ENCODE measurements around the gene OR13F1. TPM values are rescaled to one million over a fixed set of nuclear protein-coding genes. Genes with fewer than 3 reads are reported as not detected.

The OR13F1 gene
- total RNA-seq, 1 donor from 2014 or later, result not detected

DNA sequence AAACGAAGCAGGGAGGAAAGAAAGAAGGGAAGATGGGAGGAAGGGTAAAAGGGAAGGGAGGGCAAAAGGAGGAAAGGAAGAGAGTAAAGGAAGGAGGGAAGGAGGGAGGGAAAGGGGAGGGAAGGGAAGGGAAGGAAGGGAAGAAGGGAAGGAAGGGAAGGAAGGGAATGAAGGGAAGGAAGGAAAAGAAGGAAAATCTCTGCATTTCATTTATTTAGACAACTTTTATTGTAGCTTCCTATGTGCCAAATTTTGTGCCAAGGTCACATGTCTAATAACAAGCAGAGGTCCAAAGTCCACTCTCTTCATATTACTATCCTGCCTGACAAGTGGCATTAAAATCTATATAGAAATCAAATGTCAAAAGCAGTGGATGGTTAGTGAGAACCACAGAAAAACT, 35.2 kb downstream of the OR13F1 start:
- no peak overlapping the region for H3K4me3 ChIP-seq (ENCODE audit: low read depth, low read length)
- no peak for TF ChIP-seq CTCF (conservative IDR thresholded peaks at IDR 0.05; ENCODE audit: low read depth, low read length)

GRCh38 chr9:104544644-104545043, 40.6 kb downstream of the OR13F1 start:
- no peak overlapping the region for H3K4me3 ChIP-seq (ENCODE audit: low read depth, low read length)
- TF ChIP-seq CTCF (conservative IDR thresholded peaks at IDR 0.05; ENCODE audit: low read depth, low read length), result no peak
- DNase-seq (ENCODE audit: low read depth), result no peak

More for the DNA sequence above, 35.2 kb downstream of the OR13F1 start:
- DNase-seq (ENCODE audit: low read depth), result no peak

DNA sequence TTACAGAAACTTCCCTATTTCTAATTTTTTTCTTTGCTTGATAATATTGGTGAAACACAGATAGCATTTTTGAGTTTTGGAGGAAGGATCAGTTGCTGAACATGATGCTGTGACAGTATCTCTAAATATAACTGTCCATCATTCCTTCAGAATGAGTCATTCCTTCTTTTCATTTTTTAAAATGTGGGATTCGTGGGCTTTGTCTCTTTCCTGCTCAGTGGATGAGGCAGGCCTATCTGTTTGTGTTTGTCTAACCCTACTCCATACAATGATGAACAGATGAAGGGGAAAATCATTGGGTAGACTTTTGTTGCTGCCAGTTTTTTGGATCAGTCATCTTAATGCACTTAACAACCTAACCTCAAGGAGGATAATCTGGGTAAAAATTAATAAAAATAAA, 49.2 kb downstream of the OR13F1 start:
- TF ChIP-seq CTCF (conservative IDR thresholded peaks at IDR 0.05; ENCODE audit: low read depth, low read length), result no peak
- DNase-seq (ENCODE audit: low read depth), result no peak
- H3K4me3 ChIP-seq (ENCODE audit: low read depth, low read length), result no peak overlapping the region

Other genes starting within 250 kb of the OR13F1 start
- gene OR13C4, start 22.9 kb downstream of the OR13F1 start, total RNA-seq, result not detected in 2 replicates
- not detected in 2 replicates for gene OR13C3, start 32.6 kb downstream of the OR13F1 start, total RNA-seq
- gene OR13C8, start 64.9 kb downstream of the OR13F1 start, total RNA-seq, result not detected in 2 replicates
- gene OR13C5, start 95.2 kb downstream of the OR13F1 start, total RNA-seq, result not detected in 2 replicates
- not detected in 2 replicates for gene OR13C2, start 101.4 kb downstream of the OR13F1 start, total RNA-seq
- not detected in 2 replicates for gene OR13C9, start 113.9 kb downstream of the OR13F1 start, total RNA-seq
- gene OR13D1, start 190.3 kb downstream of the OR13F1 start, total RNA-seq, result not detected in 2 replicates
- 34.4 and 34.7 TPM in 2 replicates for gene NIPSNAP3A, start 243.4 kb downstream of the OR13F1 start, total RNA-seq

Data from epithelial cell of proximal tubule (primary cell).